B cell (primary cell): ENCODE measurements around the gene SELENOH.

Experiments used
- EZH2 ChIP-seq: IDR thresholded peaks from 2 replicates; pipeline ENCODE4 v1.6.1; 2012; ENCODE audit warnings: borderline replicate concordance, low read depth, mild to moderate bottlenecking, moderate library complexity, low read length; ENCODE audit not compliant: insufficient read depth, poor library complexity, severe bottlenecking
- TF ChIP-seq, protein P1 (sequence below): fragments of 200-600 bp; IDR thresholded peaks from one replicate; pipeline ENCODE4 v1.8.0; 2022; ENCODE audit warnings: antibody characterized with exemption, mild to moderate bottlenecking

DNA sequence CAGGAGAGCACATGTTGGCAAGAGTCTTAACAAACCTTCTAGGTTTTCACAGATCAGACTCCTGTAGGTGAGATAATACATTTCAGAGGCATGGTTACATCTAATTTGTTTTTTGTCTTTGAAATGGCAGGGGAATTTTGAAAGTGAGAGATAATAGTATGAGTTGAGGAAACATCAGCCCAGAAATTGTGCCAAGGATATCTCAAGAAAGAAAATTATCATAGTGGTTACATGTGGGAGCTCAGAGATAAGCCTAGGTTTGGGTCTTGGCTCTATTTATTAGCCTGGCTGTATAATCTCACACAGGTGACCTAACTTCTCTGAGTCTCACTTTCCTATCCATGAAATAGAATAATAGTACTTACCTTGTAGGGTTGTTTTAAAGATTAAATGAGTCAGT is 9.9 kb downstream of the SELENOH start:
- TF ChIP-seq, protein P1, sequence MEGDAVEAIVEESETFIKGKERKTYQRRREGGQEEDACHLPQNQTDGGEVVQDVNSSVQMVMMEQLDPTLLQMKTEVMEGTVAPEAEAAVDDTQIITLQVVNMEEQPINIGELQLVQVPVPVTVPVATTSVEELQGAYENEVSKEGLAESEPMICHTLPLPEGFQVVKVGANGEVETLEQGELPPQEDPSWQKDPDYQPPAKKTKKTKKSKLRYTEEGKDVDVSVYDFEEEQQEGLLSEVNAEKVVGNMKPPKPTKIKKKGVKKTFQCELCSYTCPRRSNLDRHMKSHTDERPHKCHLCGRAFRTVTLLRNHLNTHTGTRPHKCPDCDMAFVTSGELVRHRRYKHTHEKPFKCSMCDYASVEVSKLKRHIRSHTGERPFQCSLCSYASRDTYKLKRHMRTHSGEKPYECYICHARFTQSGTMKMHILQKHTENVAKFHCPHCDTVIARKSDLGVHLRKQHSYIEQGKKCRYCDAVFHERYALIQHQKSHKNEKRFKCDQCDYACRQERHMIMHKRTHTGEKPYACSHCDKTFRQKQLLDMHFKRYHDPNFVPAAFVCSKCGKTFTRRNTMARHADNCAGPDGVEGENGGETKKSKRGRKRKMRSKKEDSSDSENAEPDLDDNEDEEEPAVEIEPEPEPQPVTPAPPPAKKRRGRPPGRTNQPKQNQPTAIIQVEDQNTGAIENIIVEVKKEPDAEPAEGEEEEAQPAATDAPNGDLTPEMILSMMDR: no peak
- no peak for TF ChIP-seq EZH2
